Fibroblast of lung (primary cell): ENCODE data around the gene SEMA3D. TPM values are rescaled to one million over a fixed set of nuclear protein-coding genes. Genes with fewer than 3 reads are reported as not detected.
A peak's percentile ranks its signal among the peaks of the same experiment; 100 is the strongest.

Source experiments
- DNase-seq, 2 donors: peaks; one replicate each; pipeline versions ENCODE4 v3.0.0 to v3.0.0-alpha.2; 2010; ENCODE audit warnings: low read depth in 2 of 2
- H2AFZ ChIP-seq: 2 replicates; pipeline ENCODE4 v1.5.1; 2012; ENCODE audit warnings: low read length, control low read depth, inconsistent platforms
- H3K27ac ChIP-seq: 2 replicates; pipeline ENCODE4 v1.5.1; 2011; ENCODE audit warnings: low read length, control low read depth; ENCODE audit not compliant: insufficient read depth
- H3K27me3 ChIP-seq: 2 replicates; pipeline ENCODE4 v1.5.1; 2011; ENCODE audit warnings: mild to moderate bottlenecking, low read length; ENCODE audit not compliant: control insufficient read depth, insufficient read depth
- H3K36me3 ChIP-seq: 2 replicates; pipeline ENCODE4 v1.5.1; 2011; ENCODE audit warnings: low read length; ENCODE audit not compliant: control insufficient read depth, insufficient read depth
- H3K4me1 ChIP-seq: 2 replicates; pipeline ENCODE4 v1.5.1; 2011; ENCODE audit warnings: low read length; ENCODE audit not compliant: control insufficient read depth, insufficient read depth; ENCODE audit errors: extremely low read depth
- H3K4me2 ChIP-seq: 2 replicates; pipeline ENCODE4 v1.5.1; 2011; ENCODE audit warnings: low read length, control low read depth; ENCODE audit not compliant: insufficient read depth; ENCODE audit errors: extremely low read depth
- H3K4me3 ChIP-seq, 4 experiments: fragments of 200-600 bp in 1 of 4; sonication (generic) in 1 of 4; replicated peaks in 1 of 4; 2 replicates each; pipeline ENCODE4 v1.5.1; 2011 to 2016; ENCODE audit warnings: low read length in 4 of 4, low read depth in 3 of 4, mild to moderate bottlenecking in 3 of 4, control low read depth in 2 of 4, inconsistent platforms in 1 of 4, mixed read lengths in 1 of 4; ENCODE audit not compliant: insufficient read depth in 1 of 4; ENCODE audit errors: control extremely low read depth in 1 of 4
- H3K79me2 ChIP-seq: 2 replicates; pipeline ENCODE4 v1.5.1; 2012; ENCODE audit warnings: mild to moderate bottlenecking, low read length, inconsistent platforms; ENCODE audit not compliant: control insufficient read depth, insufficient read depth
- H3K9ac ChIP-seq: 2 replicates; pipeline ENCODE4 v1.5.1; 2011; ENCODE audit warnings: mild to moderate bottlenecking, low read length, control low read depth; ENCODE audit not compliant: insufficient read depth
- H3K9me3 ChIP-seq: 2 replicates; pipeline ENCODE4 v1.5.1; 2012; ENCODE audit warnings: low read depth, low read length; ENCODE audit not compliant: control insufficient read depth, insufficient read depth
- H4K20me1 ChIP-seq: 2 replicates; pipeline ENCODE4 v1.5.1; 2011; ENCODE audit warnings: low read length; ENCODE audit not compliant: control insufficient read depth, insufficient read depth; ENCODE audit errors: extremely low read depth
- EZH2 ChIP-seq: IDR thresholded peaks from 2 replicates; pipeline ENCODE4 v1.5.1; 2012; ENCODE audit warnings: low read length, control low read depth, mild to moderate bottlenecking; ENCODE audit errors: missing control alignments
- polyA plus RNA-seq, 2 donors: library from polyadenylated mRNA; depleted of rRNA in 1 of 2; stranded (reverse) in 1 of 2; unstranded in 1 of 2; fragments of >200 nt; gene quantifications; 2 replicates each; pipeline ENCODE4 v1.2.1, GENCODE V29; 2011 to 2012; ENCODE audit warnings: missing spikeins in 1 of 2
- total RNA-seq: library from RNA; depleted of rRNA; stranded (reverse); fragments of >200 nt; gene quantifications from 2 replicates; pipeline ENCODE4 v1.2.1, GENCODE V29; 2014
- TF ChIP-seq, protein P1 (sequence below), 2 donors: IDR thresholded peaks in 1 of 2; conservative IDR thresholded peaks in 1 of 2; 1 replicate in 1 of 2; 2 replicates in 1 of 2; pipeline ENCODE4 v1.5.1; 2011 to 2012; ENCODE audit warnings: low read length in 2 of 2, control low read depth in 1 of 2, inconsistent platforms in 1 of 2, low read depth in 1 of 2, mild to moderate bottlenecking in 1 of 2

The SEMA3D gene
- total and polyA plus RNA-seq, 2 donors (not counting 1 experiment from before 2014, with no cell fraction given): 4.1 to 4.6 TPM

DNA sequence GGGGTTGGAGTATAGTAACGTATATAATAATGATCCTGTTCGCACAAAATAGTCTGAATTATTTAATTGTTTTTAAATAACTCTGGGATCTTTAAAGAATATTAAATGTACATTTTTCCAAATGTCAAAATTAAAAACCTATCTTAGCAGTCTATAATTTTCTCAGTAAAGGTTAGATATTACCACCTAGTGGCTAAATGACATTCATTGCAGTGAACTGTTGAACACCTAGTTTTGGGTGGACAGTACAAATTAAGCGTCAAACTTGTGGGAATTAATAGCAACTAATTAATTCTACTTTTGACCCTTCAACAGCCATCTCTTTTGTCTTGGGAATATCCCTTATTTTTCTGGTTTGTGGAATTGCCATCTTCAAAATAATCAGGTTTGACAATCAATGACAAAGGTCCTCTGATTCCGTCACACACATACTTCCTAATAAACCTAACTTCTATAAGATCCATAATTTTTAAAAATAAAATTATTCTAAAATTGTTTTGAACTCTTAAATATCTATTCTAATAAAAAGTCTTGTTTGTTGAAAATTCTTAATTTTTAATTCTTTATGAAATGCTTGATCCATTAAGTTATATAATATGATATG, 165.7 kb downstream of the SEMA3D start:
- H3K9me3 ChIP-seq: no peaks in the 10 kb centered on the region
- H3K36me3 ChIP-seq: no peaks in the 10 kb centered on the region
- H4K20me1 ChIP-seq: no peaks in the 10 kb centered on the region
- no peak overlapping the region for H2AFZ ChIP-seq
- H3K27ac ChIP-seq: no peak overlapping the region
- DNase-seq: peak in 1 of 2 donors; percentile 45
- no peaks in the 10 kb centered on the region for H3K27me3 ChIP-seq
- TF ChIP-seq, protein P1, sequence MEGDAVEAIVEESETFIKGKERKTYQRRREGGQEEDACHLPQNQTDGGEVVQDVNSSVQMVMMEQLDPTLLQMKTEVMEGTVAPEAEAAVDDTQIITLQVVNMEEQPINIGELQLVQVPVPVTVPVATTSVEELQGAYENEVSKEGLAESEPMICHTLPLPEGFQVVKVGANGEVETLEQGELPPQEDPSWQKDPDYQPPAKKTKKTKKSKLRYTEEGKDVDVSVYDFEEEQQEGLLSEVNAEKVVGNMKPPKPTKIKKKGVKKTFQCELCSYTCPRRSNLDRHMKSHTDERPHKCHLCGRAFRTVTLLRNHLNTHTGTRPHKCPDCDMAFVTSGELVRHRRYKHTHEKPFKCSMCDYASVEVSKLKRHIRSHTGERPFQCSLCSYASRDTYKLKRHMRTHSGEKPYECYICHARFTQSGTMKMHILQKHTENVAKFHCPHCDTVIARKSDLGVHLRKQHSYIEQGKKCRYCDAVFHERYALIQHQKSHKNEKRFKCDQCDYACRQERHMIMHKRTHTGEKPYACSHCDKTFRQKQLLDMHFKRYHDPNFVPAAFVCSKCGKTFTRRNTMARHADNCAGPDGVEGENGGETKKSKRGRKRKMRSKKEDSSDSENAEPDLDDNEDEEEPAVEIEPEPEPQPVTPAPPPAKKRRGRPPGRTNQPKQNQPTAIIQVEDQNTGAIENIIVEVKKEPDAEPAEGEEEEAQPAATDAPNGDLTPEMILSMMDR (conservative IDR thresholded peaks at IDR 0.05 in 1 of 2, IDR thresholded peaks at IDR 0.05 in 1 of 2; ENCODE audit: low read depth in 1 of 2, low read length in 2 of 2): peak; percentile 33 to 56
- TF ChIP-seq EZH2: no peak
- H3K4me2 ChIP-seq: no peak overlapping the region
- no peak overlapping the region for H3K4me3 ChIP-seq
- H3K79me2 ChIP-seq: no peaks in the 10 kb centered on the region
- no peak overlapping the region for H3K9ac ChIP-seq
- no peaks in the 10 kb centered on the region for H3K4me1 ChIP-seq

DNA sequence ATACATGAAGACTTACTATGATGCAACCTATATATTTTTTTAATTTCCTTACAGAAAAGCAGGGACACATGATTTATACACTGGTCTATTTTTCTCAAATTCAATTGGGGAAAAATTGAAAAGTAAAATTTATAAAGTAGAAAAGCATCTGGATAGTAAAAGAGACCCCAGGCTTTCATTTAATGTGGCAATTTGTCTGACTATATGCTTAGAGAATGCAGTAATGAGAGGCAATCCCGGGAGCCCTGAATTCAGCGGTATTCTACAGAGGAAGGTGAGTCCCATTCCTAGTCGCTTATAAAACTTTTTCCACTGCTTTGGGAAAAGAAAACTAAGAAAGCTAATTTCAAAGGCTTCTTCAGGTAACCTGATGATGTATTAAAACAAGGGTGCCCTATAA, 167.1 kb downstream of the SEMA3D start:
- Histone ChIP-seq H3K9ac (no peak overlapping the region), H2AFZ (no peak overlapping the region), H3K4me3 (no peak overlapping the region), H3K27ac (no peak overlapping the region), H3K79me2 (no peaks in the 10 kb centered on the region), H3K4me1 (no peaks in the 10 kb centered on the region), H3K4me2 (no peak overlapping the region), H3K27me3 (no peaks in the 10 kb centered on the region), H4K20me1 (no peaks in the 10 kb centered on the region), H3K9me3 (no peaks in the 10 kb centered on the region), H3K36me3 (no peaks in the 10 kb centered on the region)
- no peak for DNase-seq
- TF ChIP-seq EZH2: no peak
- TF ChIP-seq, protein P1 (conservative IDR thresholded peaks at IDR 0.05 in 1 of 2, IDR thresholded peaks at IDR 0.05 in 1 of 2; ENCODE audit: low read depth in 1 of 2, low read length in 2 of 2): no peak

DNA sequence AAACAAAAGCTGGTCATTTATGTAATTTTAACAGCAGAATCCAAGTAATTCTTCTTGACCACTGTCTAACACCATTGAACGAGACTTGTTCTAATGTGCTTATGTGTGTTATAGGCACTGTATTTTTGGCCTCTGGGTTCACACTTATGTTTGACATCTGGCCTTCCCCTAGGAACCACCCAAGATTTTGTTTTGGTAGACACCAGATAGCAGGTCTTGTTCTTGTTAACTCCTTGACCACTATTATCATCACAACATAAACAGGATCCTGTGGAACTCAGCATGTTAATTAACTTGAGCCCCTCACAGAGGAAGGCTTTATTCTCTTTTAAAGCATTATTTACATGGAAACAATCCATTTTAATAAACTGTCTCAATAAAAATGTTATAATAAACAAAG, 167.7 kb downstream of the SEMA3D start:
- no peak for DNase-seq
- no peaks in the 10 kb centered on the region for H3K27me3 ChIP-seq
- no peak overlapping the region for H3K27ac ChIP-seq
- TF ChIP-seq, protein P1 (conservative IDR thresholded peaks at IDR 0.05 in 1 of 2, IDR thresholded peaks at IDR 0.05 in 1 of 2; ENCODE audit: low read depth in 1 of 2, low read length in 2 of 2): no peak
- no peak for TF ChIP-seq EZH2
- H3K36me3 ChIP-seq: no peaks in the 10 kb centered on the region
- no peaks in the 10 kb centered on the region for H3K79me2 ChIP-seq
- no peak overlapping the region for H3K9ac ChIP-seq
- H3K4me2 ChIP-seq: no peak overlapping the region
- H3K9me3 ChIP-seq: no peaks in the 10 kb centered on the region
- no peak overlapping the region for H2AFZ ChIP-seq
- H4K20me1 ChIP-seq: no peaks in the 10 kb centered on the region
- no peaks in the 10 kb centered on the region for H3K4me1 ChIP-seq
- H3K4me3 ChIP-seq: no peak overlapping the region
